Suprapubic skin (tissue), 4 donors: ENCODE data around the gene OPALIN. TPM values are rescaled to one million over a fixed set of nuclear protein-coding genes. Genes with fewer than 3 reads are reported as not detected.

Experiments
- DNase-seq, 2 donors: peaks; one replicate each; pipeline ENCODE4 v3.0.0-alpha.2; 2019; ENCODE audit warnings: low spot score in 2 of 2
- H3K27ac ChIP-seq: fragments of 200-600 bp; sonication (generic); one replicate; pipeline ENCODE4 v1.5.1; 2019
- H3K27me3 ChIP-seq: fragments of 200-600 bp; sonication (generic); one replicate; pipeline ENCODE4 v1.5.1; 2019
- H3K36me3 ChIP-seq: fragments of 200-600 bp; sonication (generic); one replicate; pipeline ENCODE4 v1.5.1; 2019
- H3K4me1 ChIP-seq: fragments of 200-600 bp; sonication (generic); one replicate; pipeline ENCODE4 v1.5.1; 2019
- H3K4me3 ChIP-seq: fragments of 200-600 bp; sonication (generic); one replicate; pipeline ENCODE4 v1.5.1; 2019; ENCODE audit warnings: mild to moderate bottlenecking
- H3K9me3 ChIP-seq: fragments of 200-600 bp; sonication (generic); one replicate; pipeline ENCODE4 v1.5.1; 2019
- CTCF ChIP-seq, 2 donors: fragments of 200-600 bp in 1 of 2; fragments of 450-650 bp in 1 of 2; sonication (generic) in 1 of 2; IDR thresholded peaks; one replicate each; pipeline ENCODE4 v1.5.1; 2016 to 2019; ENCODE audit warnings: antibody characterized with exemption in 2 of 2, mild to moderate bottlenecking in 1 of 2, moderate library complexity in 1 of 2
- EP300 ChIP-seq: sonication (generic); formaldehyde crosslinking; IDR thresholded peaks from one replicate; pipeline ENCODE4 v1.6.1; 2017; ENCODE audit warnings: antibody characterized with exemption
- POLR2A ChIP-seq, 2 donors: fragments of 450-650 bp; IDR thresholded peaks; one replicate each; pipeline ENCODE4 v1.6.1; 2017; ENCODE audit warnings: antibody characterized with exemption in 2 of 2, mild to moderate bottlenecking in 2 of 2, moderate library complexity in 2 of 2
- POLR2AphosphoS5 ChIP-seq, 3 donors: sonication (generic); formaldehyde crosslinking; IDR thresholded peaks; one replicate each; pipeline ENCODE4 v1.6.1; 2017; ENCODE audit warnings: antibody characterized with exemption in 3 of 3
- WGBS: methylation state at CpG from one replicate; pipeline ENCODE4 v1.1.5; 2018; 5-methylcytosine and 5-hydroxymethylcytosine counted together
- total RNA-seq, 4 donors: library from RNA; depleted of rRNA; stranded (reverse); fragments of >200 nt; gene quantifications; one replicate each; pipeline ENCODE4 v1.1.0, GENCODE V29; 2016

The OPALIN gene
- total RNA-seq, 4 donors from 2014 or later: not detected

GRCh38 chr10:96402417-96403305, 43.9 kb upstream of the OPALIN start:
- H3K27me3 ChIP-seq: peaks cover 51% of the 10 kb centered on the region
- no peak for TF ChIP-seq CTCF (IDR thresholded peaks at IDR 0.05)
- TF ChIP-seq POLR2AphosphoS5 (IDR thresholded peaks at IDR 0.05): no peak
- no peak for TF ChIP-seq POLR2A (IDR thresholded peaks at IDR 0.05)
- peak; percentile 34 to 64 for DNase-seq
- no peak overlapping the region for H3K27ac ChIP-seq
- no peaks in the 10 kb centered on the region for H3K4me1 ChIP-seq
- H3K4me3 ChIP-seq: no peak overlapping the region
- H3K9me3 ChIP-seq: no peaks in the 10 kb centered on the region
- H3K36me3 ChIP-seq: no peaks in the 10 kb centered on the region
- WGBS: 77% methylated on average over 14 of the region's 16 CpGs

- Histone ChIP-seq H3K27me3 (peaks cover 51% of the 10 kb centered on the region), H3K36me3 (no peaks in the 10 kb centered on the region), H3K4me1 (no peaks in the 10 kb centered on the region), H3K27ac (no peak overlapping the region), H3K4me3 (no peak overlapping the region), H3K9me3 (no peaks in the 10 kb centered on the region)
- DNase-seq: peak; percentile 7 to 40
- 62% methylated on average over 7 of the region's 7 CpGs for WGBS
- TF ChIP-seq CTCF (IDR thresholded peaks at IDR 0.05) (no peak), EP300 (no peak), POLR2AphosphoS5 (IDR thresholded peaks at IDR 0.05) (no peak), POLR2A (IDR thresholded peaks at IDR 0.05) (no peak)
Measured at GRCh38 chr10:96401036-96401435, 42.2 kb upstream of the OPALIN start.

- no peaks in the 10 kb centered on the region for H3K36me3 ChIP-seq
- peaks cover 52% of the 10 kb centered on the region for H3K27me3 ChIP-seq
- no peak for DNase-seq
- 28% methylated on average over 3 of the region's 3 CpGs for WGBS
- TF ChIP-seq POLR2AphosphoS5 (IDR thresholded peaks at IDR 0.05): no peak
- H3K27ac ChIP-seq: no peak overlapping the region
- no peak overlapping the region for H3K4me3 ChIP-seq
- H3K9me3 ChIP-seq: no peaks in the 10 kb centered on the region
- peaks cover 3% of the 10 kb centered on the region for H3K4me1 ChIP-seq
Measured at GRCh38 chr10:96400465-96400864, 41.7 kb upstream of the OPALIN start.

GRCh38 chr10:96397902-96398301, 39.1 kb upstream of the OPALIN start:
- 92% methylated on average over 1 of the region's 1 CpG for WGBS
- H3K27ac ChIP-seq: no peak overlapping the region
- H3K4me1 ChIP-seq: peaks cover 3% of the 10 kb centered on the region
- H3K36me3 ChIP-seq: no peaks in the 10 kb centered on the region
- TF ChIP-seq CTCF (IDR thresholded peaks at IDR 0.05) (no peak), POLR2AphosphoS5 (IDR thresholded peaks at IDR 0.05) (no peak)
- H3K4me3 ChIP-seq: no peak overlapping the region
- H3K9me3 ChIP-seq: no peaks in the 10 kb centered on the region
- peaks cover 68% of the 10 kb centered on the region for H3K27me3 ChIP-seq
- DNase-seq: no peak

- Histone ChIP-seq H3K9me3 (no peaks in the 10 kb centered on the region), H3K27ac (no peak overlapping the region), H3K27me3 (peaks cover 67% of the 10 kb centered on the region), H3K4me1 (peaks cover 3% of the 10 kb centered on the region), H3K36me3 (no peaks in the 10 kb centered on the region), H3K4me3 (no peak overlapping the region)
- DNase-seq: peak in 1 of 2 donors; percentile 86
- 19% methylated on average over 24 of the region's 24 CpGs for WGBS
- TF ChIP-seq CTCF (IDR thresholded peaks at IDR 0.05): peak; percentile 81 to 85
- TF ChIP-seq POLR2AphosphoS5 (IDR thresholded peaks at IDR 0.05): no peak
Measured at GRCh38 chr10:96395931-96396877, 37.4 kb upstream of the OPALIN start.
